Measurements from ENCODE around the gene NME3. TPM values are rescaled to one million over a fixed set of nuclear protein-coding genes. Genes with fewer than 3 reads are reported as not detected.

NME3 gene
- total RNA-seq, 1 experiment from 2014 or later: 28.0 TPM

DNA sequence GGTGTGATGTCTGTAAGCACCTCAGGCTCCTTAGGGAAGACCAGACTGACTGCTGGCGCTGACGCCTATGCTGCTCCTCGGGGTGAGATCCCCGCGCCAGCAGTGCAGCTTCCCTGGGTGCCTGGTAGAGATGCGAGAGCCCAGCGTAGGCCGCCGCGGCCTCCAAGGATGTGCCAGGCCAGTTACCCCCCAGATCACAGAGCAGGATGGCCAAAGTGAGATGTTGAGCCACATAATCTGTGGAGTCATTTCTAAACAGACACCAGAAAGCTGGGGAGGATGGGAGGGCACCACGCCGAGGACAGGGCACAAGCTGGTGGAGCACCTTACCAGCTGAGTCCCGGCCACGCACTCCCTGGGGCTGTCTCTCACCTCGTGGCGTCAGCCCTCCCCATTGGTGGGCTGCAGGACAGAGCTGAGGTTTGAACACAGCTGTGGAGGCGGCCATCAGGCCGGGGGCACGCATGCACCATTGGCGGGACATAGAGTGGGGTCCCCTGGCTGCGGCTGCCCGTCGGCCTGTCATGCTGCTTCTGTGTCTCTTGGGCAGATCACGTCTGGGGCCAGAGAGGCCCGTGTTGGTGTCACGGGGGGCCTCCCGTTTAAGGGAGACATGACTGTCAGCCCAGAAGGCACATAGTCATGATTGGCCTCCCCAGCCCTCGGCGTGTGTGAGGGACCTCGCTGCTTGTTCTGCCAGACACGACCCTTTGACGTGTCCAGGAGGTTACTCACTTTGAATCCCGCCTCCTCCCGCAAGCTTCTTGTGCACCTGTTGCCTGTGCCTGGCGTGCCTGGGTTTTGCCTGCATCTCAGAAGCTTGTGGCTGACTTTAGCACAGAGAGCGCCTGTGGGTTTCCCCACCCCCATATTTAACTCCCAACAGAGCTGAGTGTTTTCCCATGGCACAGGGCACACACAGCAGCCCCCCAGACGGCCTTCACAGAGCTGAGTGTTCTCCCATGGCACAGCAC lies 43.4 kb downstream of the NME3 start:
- DNase-seq (ENCODE audit: low read depth): no peak

DNA sequence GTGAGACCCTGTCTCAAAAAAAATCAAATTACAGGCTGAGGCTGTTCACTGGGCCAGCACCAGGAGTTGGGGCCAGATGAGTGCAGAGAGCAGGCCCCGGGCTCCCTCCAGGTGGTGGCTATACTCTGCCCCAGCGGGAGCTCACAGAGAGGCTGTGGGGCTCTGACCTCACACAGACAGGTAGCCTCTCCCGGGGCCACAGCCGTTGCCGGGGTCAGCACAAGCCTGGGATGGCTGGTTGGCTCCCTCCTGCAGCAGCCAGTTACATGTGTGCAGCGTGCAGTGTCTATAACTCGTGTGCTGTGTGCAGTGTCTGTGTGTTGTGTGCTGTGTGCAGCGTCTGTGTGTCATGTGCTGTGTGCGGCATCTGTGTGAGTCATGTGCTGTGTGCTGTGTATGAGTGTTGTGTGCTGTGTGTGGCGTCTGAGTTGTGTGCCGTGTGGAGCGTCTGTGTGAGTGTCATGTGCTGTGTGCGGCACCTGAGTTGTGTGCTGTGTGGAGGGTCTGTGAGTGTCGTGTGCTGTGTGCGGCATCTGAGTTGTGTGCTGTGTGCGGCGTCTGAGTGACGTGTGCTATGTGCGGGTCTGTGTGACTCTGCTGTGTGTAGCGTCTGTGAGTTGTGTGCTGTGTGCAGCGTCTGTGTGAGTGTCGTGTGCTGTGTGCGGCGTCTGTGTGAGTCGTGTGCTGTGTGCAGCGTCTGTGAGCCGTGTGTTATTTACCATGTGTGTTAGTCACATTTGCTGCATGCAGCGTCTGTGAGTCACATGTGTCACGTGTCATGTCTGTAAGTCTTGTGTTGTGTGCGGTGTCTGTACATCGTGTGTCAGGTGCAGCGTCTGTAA lies 44.5 kb downstream of the NME3 start:
- no peak for DNase-seq (ENCODE audit: low read depth)

DNA sequence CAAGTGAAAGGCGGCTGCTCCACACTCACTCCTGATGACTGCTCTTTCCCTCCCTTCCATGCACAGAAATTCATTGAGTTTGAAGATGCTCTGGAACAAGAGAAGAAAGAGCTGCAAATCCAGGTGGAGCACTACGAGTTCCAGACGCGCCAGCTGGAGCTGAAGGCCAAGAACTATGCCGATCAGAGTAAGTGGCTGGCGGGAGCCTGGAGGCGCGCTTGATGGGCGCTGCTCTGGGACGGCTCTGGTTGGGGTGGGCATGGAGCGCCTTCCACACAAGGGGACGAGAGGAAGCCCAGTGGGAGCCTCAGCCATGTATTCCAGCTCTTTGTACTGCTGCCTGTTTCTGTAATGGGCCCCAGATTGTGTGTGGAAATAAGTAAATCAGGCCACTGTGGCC lies 46.9 kb downstream of the NME3 start:
- no peak for DNase-seq (ENCODE audit: low read depth)

DNA sequence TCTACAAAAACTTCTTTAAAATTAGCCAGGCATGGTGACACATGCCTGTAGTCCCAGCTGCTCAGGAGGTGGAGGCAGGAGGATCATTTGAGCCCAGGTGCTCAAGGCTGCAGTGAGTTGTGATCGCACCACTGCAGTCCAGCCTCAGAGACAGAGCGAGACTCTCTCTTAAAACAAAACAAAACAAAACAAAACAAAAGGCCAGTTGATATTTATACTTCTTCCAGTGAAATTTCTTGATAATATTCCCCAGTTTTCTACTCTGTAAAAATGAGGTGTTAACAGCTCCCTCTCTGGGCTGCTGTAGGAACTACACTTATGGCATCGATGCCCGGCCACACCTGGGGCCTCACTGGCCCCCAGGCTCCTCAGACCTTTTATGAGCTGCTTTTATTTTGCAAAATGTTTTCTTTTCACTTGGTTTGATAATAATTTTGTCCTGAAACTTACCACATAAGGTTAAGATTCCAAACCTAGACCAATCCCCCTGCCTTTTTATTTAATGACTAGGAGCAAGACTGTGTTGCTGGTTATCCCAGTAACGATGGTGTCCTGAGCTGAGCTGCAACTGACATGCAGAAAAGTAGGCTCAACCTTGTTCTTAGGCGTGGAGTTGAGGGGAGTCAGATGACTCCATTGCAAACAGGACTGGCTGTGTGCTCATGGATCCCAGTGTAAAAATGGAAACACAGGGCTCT lies 47.7 kb downstream of the NME3 start:
- no peak for DNase-seq (ENCODE audit: low read depth)

DNA sequence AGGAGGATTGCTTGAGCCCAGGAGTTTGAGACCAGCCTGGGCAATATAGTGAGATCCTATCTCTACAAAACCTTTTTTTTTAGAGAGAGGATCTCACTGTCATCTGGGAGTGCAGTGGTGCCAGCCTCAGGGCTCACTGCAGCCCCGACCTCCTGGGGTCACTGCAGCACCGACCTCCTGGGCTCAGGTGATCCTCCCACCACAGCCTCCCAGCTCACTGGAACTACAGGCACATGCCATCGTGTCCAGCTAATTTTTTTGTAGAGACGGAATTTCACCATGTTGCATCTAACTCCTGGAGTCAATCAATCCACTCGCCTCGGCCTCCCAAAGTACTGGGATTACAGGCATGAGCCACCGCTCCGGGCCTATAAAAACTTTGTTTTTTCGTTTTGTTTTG lies 50.0 kb downstream of the NME3 start:
- DNase-seq (ENCODE audit: low read depth): no peak

Other genes starting within 250 kb of the NME3 start
- 1.1 TPM in 1 of 2 replicates, not detected in the other for gene TMEM204, start 237.9 kb downstream of the NME3 start, total RNA-seq (2014; rRNA removed; shearing (Covaris generic))
- gene IFT140, start 159.5 kb downstream of the NME3 start, total RNA-seq (2014; rRNA removed; shearing (Covaris generic)): 7.8 and 9.8 TPM in 2 replicates
- 5.8 and 10.8 TPM in 2 replicates for gene CRAMP1, start 159.2 kb downstream of the NME3 start, total RNA-seq (2014; rRNA removed; shearing (Covaris generic))
- 75.4 and 121 TPM in 2 replicates for gene JPT2, start 93.3 kb downstream of the NME3 start, total RNA-seq (2014; rRNA removed; shearing (Covaris generic))
- gene MAPK8IP3, start 65.3 kb downstream of the NME3 start, total RNA-seq (2014; rRNA removed; shearing (Covaris generic)): 8.9 and 17.5 TPM in 2 replicates
- 8.6 and 10.1 TPM in 2 replicates for gene EME2, start 1.3 kb upstream of the NME3 start, total RNA-seq (2014; rRNA removed; shearing (Covaris generic))
- gene MRPS34, start 1.6 kb upstream of the NME3 start, total RNA-seq (2014; rRNA removed; shearing (Covaris generic)): 153 and 201 TPM in 2 replicates
- 20.2 and 21.7 TPM in 2 replicates for gene SPSB3, start 11.0 kb upstream of the NME3 start, total RNA-seq (2014; rRNA removed; shearing (Covaris generic))
- 75.7 and 97.2 TPM in 2 replicates for gene NUBP2, start 11.4 kb upstream of the NME3 start, total RNA-seq (2014; rRNA removed; shearing (Covaris generic))
- gene IGFALS, start 22.2 kb upstream of the NME3 start, total RNA-seq (2014; rRNA removed; shearing (Covaris generic)): not detected in 2 replicates
- 23.5 and 28.2 TPM in 2 replicates for gene HAGH, start 55.3 kb upstream of the NME3 start, total RNA-seq (2014; rRNA removed; shearing (Covaris generic))
- 26.6 and 50.7 TPM in 2 replicates for gene FAHD1, start 55.7 kb upstream of the NME3 start, total RNA-seq (2014; rRNA removed; shearing (Covaris generic))
- gene MEIOB, start 100.6 kb upstream of the NME3 start, total RNA-seq (2014; rRNA removed; shearing (Covaris generic)): not detected in 2 replicates
- not detected in 2 replicates for gene HS3ST6, start 146.9 kb upstream of the NME3 start, total RNA-seq (2014; rRNA removed; shearing (Covaris generic))
- gene MSRB1, start 171.7 kb upstream of the NME3 start, total RNA-seq (2014; rRNA removed; shearing (Covaris generic)): 36.6 and 49.1 TPM in 2 replicates
- not detected in 2 replicates for gene RPL3L, start 183.1 kb upstream of the NME3 start, total RNA-seq (2014; rRNA removed; shearing (Covaris generic))
- 147 and 156 TPM in 2 replicates for gene NDUFB10, start 188.0 kb upstream of the NME3 start, total RNA-seq (2014; rRNA removed; shearing (Covaris generic))
- gene RPS2, start 193.3 kb upstream of the NME3 start, total RNA-seq (2014; rRNA removed; shearing (Covaris generic)): 1,645 and 2,369 TPM in 2 replicates
- not detected in 2 replicates for gene RNF151, start 195.3 kb upstream of the NME3 start, total RNA-seq (2014; rRNA removed; shearing (Covaris generic))
- 49.5 and 49.6 TPM in 2 replicates for gene TBL3, start 200.5 kb upstream of the NME3 start, total RNA-seq (2014; rRNA removed; shearing (Covaris generic))
- not detected in 2 replicates for gene NOXO1, start 209.9 kb upstream of the NME3 start, total RNA-seq (2014; rRNA removed; shearing (Covaris generic))
- gene GFER, start 212.7 kb upstream of the NME3 start, total RNA-seq (2014; rRNA removed; shearing (Covaris generic)): 22.7 and 29.7 TPM in 2 replicates
- 0.29 TPM in 1 of 2 replicates, not detected in the other for gene SYNGR3, start 218.4 kb upstream of the NME3 start, total RNA-seq (2014; rRNA removed; shearing (Covaris generic))
- 19.8 and 21.6 TPM in 2 replicates for gene ZNF598, start 238.3 kb upstream of the NME3 start, total RNA-seq (2014; rRNA removed; shearing (Covaris generic))
- 0.46 and 1.5 TPM in 2 replicates for gene NPW, start 248.2 kb upstream of the NME3 start, total RNA-seq (2014; rRNA removed; shearing (Covaris generic))